HL-60 (cell line): Measurements from ENCODE around the gene GUCY1A2.

Experiments used
- DNase-seq, 2 experiments: peaks; one replicate each; pipeline ENCODE4 v3.0.0-alpha.2; 2010 to 2020; ENCODE audit warnings: low read depth in 1 of 2, low spot score in 1 of 2
- H3K27ac ChIP-seq: fragments of 250-450 bp; sonication (Bioruptor Pico); replicated peaks from 2 replicates; pipeline ENCODE4 v1.5.1; 2020; ENCODE audit warnings: mild to moderate bottlenecking, moderate library complexity
- H3K27me3 ChIP-seq: fragments of 250-450 bp; sonication (Bioruptor Pico); 2 replicates; pipeline ENCODE4 v1.5.1; 2021; ENCODE audit warnings: mild to moderate bottlenecking, moderate library complexity; ENCODE audit not compliant: insufficient read depth, poor library complexity, severe bottlenecking
- H3K4me3 ChIP-seq: replicated peaks from 2 replicates; pipeline ENCODE4 v1.5.1; 2011; ENCODE audit warnings: mild to moderate bottlenecking, control low read depth, low read length; ENCODE audit not compliant: insufficient read depth
- GABPA ChIP-seq: IDR thresholded peaks from 2 replicates; pipeline ENCODE4 v1.6.1; 2012; ENCODE audit warnings: low read depth
- POLR2AphosphoS5 ChIP-seq: IDR thresholded peaks from 2 replicates; pipeline ENCODE4 v1.6.1; 2012; ENCODE audit warnings: low read depth
- REST ChIP-seq: IDR thresholded peaks from 2 replicates; pipeline ENCODE4 v1.6.1; 2012; ENCODE audit warnings: low read depth; ENCODE audit not compliant: insufficient replicate concordance
- SPI1 ChIP-seq: IDR thresholded peaks from 2 replicates; pipeline ENCODE4 v1.6.1; 2012; ENCODE audit warnings: low read depth, mild to moderate bottlenecking, borderline replicate concordance
- TF ChIP-seq, protein P1 (sequence below): IDR thresholded peaks from one replicate; pipeline ENCODE4 v1.5.1; 2011; ENCODE audit warnings: low read length, control low read depth, inconsistent platforms; ENCODE audit not compliant: insufficient read depth

GUCY1A2 gene

DNA sequence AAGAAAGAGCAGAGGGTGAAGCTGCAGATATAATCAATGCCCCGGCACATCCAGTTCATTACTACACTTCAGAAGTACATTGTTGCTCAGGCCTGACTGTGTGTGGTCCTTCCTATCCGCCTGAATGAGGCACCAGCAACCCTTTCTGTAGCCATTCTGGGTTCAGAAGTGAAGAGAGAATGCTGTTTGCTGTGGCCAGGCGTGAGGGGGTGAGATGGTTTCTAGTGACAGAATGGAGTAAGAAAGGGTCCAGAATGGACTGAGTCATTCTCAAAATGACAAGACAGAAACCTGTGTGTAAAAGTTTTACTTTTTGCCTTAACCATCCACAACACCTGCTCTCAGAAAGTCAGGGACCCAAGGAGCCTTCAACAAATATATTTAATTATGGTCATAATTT is 334.8 kb downstream of the GUCY1A2 start:
- H3K27ac ChIP-seq, result no peak overlapping the region
- H3K27me3 ChIP-seq, result no peaks in the 10 kb centered on the region
- H3K4me3 ChIP-seq, result no peak overlapping the region
- TF ChIP-seq, protein P1, sequence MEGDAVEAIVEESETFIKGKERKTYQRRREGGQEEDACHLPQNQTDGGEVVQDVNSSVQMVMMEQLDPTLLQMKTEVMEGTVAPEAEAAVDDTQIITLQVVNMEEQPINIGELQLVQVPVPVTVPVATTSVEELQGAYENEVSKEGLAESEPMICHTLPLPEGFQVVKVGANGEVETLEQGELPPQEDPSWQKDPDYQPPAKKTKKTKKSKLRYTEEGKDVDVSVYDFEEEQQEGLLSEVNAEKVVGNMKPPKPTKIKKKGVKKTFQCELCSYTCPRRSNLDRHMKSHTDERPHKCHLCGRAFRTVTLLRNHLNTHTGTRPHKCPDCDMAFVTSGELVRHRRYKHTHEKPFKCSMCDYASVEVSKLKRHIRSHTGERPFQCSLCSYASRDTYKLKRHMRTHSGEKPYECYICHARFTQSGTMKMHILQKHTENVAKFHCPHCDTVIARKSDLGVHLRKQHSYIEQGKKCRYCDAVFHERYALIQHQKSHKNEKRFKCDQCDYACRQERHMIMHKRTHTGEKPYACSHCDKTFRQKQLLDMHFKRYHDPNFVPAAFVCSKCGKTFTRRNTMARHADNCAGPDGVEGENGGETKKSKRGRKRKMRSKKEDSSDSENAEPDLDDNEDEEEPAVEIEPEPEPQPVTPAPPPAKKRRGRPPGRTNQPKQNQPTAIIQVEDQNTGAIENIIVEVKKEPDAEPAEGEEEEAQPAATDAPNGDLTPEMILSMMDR, result no peak
- TF ChIP-seq SPI1 (no peak), POLR2AphosphoS5 (no peak), REST (no peak), GABPA (no peak)
- no peak for DNase-seq

DNA sequence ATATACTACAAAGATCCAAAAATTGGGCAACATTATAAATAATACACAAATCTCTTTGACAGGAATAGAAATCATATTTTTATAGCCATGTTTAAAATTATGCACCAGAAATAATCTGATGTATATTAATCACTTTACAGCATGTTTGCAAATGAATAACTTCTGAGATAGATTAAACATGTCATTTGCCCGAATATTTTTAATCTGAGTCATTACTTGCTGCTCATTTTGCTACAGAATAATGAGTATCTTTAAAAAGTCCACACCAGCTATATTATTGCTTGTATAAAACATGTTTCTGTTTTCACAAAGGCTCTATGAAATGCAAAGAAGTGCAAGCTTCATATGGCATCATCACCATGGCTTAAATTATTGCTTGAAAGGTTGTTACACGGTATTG is 336.8 kb downstream of the GUCY1A2 start:
- H3K27me3 ChIP-seq, result no peaks in the 10 kb centered on the region
- no peak overlapping the region for H3K4me3 ChIP-seq
- no peak overlapping the region for H3K27ac ChIP-seq
- DNase-seq, result no peak
- TF ChIP-seq REST (no peak), GABPA (no peak), SPI1 (no peak), POLR2AphosphoS5 (no peak)
- TF ChIP-seq, protein P1, result no peak

- Histone ChIP-seq H3K27me3 (no peaks in the 10 kb centered on the region), H3K27ac (no peak overlapping the region), H3K4me3 (no peak overlapping the region)
- TF ChIP-seq REST (no peak), POLR2AphosphoS5 (no peak), GABPA (no peak), SPI1 (no peak)
- TF ChIP-seq, protein P1, result no peak
- DNase-seq, result no peak
Observed at GRCh38 chr11:106679581-106679980, 338.7 kb downstream of the GUCY1A2 start.
